AG10803 (cell line): ENCODE data around the gene HYAL2.
"Not testable (repeated sequence)": the region's sequence is repeated elsewhere in the genome, so short reads cannot be mapped to it uniquely, and the experiment has no call there.

Experiments
- DNase-seq: peaks from one replicate; pipeline ENCODE4 v3.0.0; 2010; ENCODE audit warnings: low read depth
- H3K4me3 ChIP-seq: 2 replicates; pipeline ENCODE4 v1.5.1; 2011; ENCODE audit warnings: mild to moderate bottlenecking, low read length, control low read depth
- CTCF ChIP-seq: conservative IDR thresholded peaks from 2 replicates; pipeline ENCODE4 v1.5.1; 2011; ENCODE audit warnings: mild to moderate bottlenecking, low read length, control low read depth, inconsistent platforms

The HYAL2 gene

GRCh38 chr3:50288387-50289007 is 34.0 kb downstream of the HYAL2 start:
- DNase-seq = no peak
- TF ChIP-seq CTCF = no peak
- no peak overlapping the region for H3K4me3 ChIP-seq

- no peak overlapping the region for H3K4me3 ChIP-seq
- no peak for TF ChIP-seq CTCF
These were observed 35.3 kb downstream of the HYAL2 start for GRCh38 chr3:50287262-50287661.

GRCh38 chr3:50286322-50287227 is 36.0 kb downstream of the HYAL2 start:
- no peak overlapping the region for H3K4me3 ChIP-seq
- no peak for TF ChIP-seq CTCF
- no peak for DNase-seq

More at GRCh38 chr3:50287262-50287661, 35.3 kb downstream of the HYAL2 start:
- DNase-seq = no peak

GRCh38 chr3:50284121-50284520 is 38.4 kb downstream of the HYAL2 start:
- H3K4me3 ChIP-seq, DNase-seq: not testable (repeated sequence)

- TF ChIP-seq CTCF = no peak
- DNase-seq = no peak
- H3K4me3 ChIP-seq = no peak overlapping the region
These were observed 43.1 kb downstream of the HYAL2 start for GRCh38 chr3:50279255-50280016.

GRCh38 chr3:50278880-50279224 is 43.7 kb downstream of the HYAL2 start, which contains the start of gene LSMEM2:
TSS of gene LSMEM2 (plus strand) at chr3:50279087. CDS start at chr3:50279114, 27 bp downstream.
- H3K4me3 ChIP-seq = no peak within 1 kb of the TSS
- no peak for TF ChIP-seq CTCF
- no peak for DNase-seq

GRCh38 chr3:50278123-50278879 is 44.2 kb downstream of the HYAL2 start:
- no peak overlapping the region for H3K4me3 ChIP-seq
- no peak for TF ChIP-seq CTCF
- DNase-seq = no peak
